ENCODE measurements around the gene SOWAHC. TPM values are rescaled to one million over a fixed set of nuclear protein-coding genes. Genes with fewer than 3 reads are reported as not detected.

SOWAHC gene
- polyA plus RNA-seq, 3 donors from 2014 or later: 0.18 TPM; not detected in 2

Other genes starting within 250 kb of the SOWAHC start
- not detected for gene SEPTIN10, start 398 bp upstream of the SOWAHC start, polyA plus RNA-seq
- gene RGPD5, start 179.9 kb downstream of the SOWAHC start, polyA plus RNA-seq: 1 to 10 TPM in 2 of 3 donors, under 1 TPM in 1; 0.84 to 4.2 (median 1.5) TPM